Measurements from ENCODE around the gene TRIM32.

The TRIM32 gene

DNA sequence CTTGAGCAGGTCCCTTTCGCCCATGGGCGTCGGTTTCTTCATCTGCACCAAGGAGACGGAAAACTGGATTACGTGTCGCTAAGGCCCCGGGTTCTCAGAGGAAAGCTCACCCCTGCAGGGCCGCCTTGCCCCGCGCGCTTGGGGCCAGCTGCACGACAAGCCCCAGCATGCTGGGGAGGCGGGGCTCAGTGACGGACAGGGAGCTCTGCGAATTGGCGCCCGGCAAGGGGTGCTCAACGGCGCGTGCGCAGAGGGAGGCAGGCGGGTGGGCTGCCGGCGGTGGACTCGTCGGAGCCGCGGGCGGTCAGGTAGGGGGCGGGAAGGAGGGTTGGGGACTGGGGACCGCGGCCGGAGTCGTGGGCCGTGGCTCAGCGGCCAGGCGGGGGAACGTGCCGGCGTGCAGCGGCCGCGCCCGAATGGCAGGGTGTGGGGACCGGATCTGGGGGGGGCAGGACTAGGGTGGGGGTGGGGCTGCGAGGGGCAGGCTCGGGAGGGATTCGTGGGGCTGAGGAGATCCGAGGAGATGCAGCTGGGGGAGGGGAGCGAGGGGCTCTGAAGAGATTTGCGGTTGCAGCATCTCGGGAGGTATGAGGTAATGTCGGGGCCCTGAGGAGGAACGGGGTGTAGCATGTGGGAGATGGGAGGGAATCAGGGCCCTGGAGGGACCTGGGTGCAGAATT, at the start of gene TRIM32:
Gene TRIM32, plus strand, starts transcription at position 232 of the 680 bp plus-strand sequence. CDS start 10,438 bp downstream, outside the sequence.
- no peaks in the 10 kb centered on the region for H3F3A ChIP-seq (ENCODE audit: low read depth)
- peak within 1 kb of the TSS; percentile 95 for H3K4me2 ChIP-seq (ENCODE audit: low read depth, low read length, poor library complexity, severe bottlenecking)
- H3K4me1 ChIP-seq (ENCODE audit: insufficient read depth, low read length, poor library complexity, severe bottlenecking) = peaks cover 50% of the 10 kb centered on the region
- peaks cover 19% of the 10 kb centered on the region for H3K79me2 ChIP-seq (ENCODE audit: insufficient read depth, low read length)
- H3K4me3 ChIP-seq (ENCODE audit: low read length, poor library complexity, severe bottlenecking) = peak within 1 kb of the TSS; percentile 95
- no peak for TF ChIP-seq EZH2phosphoT487 (IDR thresholded peaks at IDR 0.05; ENCODE audit: borderline replicate concordance)
- TF ChIP-seq, protein P1, sequence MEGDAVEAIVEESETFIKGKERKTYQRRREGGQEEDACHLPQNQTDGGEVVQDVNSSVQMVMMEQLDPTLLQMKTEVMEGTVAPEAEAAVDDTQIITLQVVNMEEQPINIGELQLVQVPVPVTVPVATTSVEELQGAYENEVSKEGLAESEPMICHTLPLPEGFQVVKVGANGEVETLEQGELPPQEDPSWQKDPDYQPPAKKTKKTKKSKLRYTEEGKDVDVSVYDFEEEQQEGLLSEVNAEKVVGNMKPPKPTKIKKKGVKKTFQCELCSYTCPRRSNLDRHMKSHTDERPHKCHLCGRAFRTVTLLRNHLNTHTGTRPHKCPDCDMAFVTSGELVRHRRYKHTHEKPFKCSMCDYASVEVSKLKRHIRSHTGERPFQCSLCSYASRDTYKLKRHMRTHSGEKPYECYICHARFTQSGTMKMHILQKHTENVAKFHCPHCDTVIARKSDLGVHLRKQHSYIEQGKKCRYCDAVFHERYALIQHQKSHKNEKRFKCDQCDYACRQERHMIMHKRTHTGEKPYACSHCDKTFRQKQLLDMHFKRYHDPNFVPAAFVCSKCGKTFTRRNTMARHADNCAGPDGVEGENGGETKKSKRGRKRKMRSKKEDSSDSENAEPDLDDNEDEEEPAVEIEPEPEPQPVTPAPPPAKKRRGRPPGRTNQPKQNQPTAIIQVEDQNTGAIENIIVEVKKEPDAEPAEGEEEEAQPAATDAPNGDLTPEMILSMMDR (conservative IDR thresholded peaks at IDR 0.05; ENCODE audit: low read length) = no peak
- H3K36me3 ChIP-seq (ENCODE audit: insufficient read depth, low read length) = no peaks in the 10 kb centered on the region
- peak within 1 kb of the TSS; percentile 76 for H2AFZ ChIP-seq (ENCODE audit: low read length)
- no peaks in the 10 kb centered on the region for H3K9me2 ChIP-seq (replicated peaks; ENCODE audit: low read depth, low read length)
- H3K27me3 ChIP-seq (ENCODE audit: insufficient read depth, low read length, poor library complexity, severe bottlenecking) = no peaks in the 10 kb centered on the region
- H4K20me1 ChIP-seq (ENCODE audit: insufficient read depth, low read length, poor library complexity, severe bottlenecking) = peaks cover 3% of the 10 kb centered on the region
- H3K9ac ChIP-seq (ENCODE audit: low read depth, low read length, poor library complexity, severe bottlenecking) = peak within 1 kb of the TSS; percentile 83
- peaks cover 3% of the 10 kb centered on the region; the same call in 1 of the 2 replicates for H3K9me3 ChIP-seq (ENCODE audit: insufficient read depth, low read depth, low read length)

DNA sequence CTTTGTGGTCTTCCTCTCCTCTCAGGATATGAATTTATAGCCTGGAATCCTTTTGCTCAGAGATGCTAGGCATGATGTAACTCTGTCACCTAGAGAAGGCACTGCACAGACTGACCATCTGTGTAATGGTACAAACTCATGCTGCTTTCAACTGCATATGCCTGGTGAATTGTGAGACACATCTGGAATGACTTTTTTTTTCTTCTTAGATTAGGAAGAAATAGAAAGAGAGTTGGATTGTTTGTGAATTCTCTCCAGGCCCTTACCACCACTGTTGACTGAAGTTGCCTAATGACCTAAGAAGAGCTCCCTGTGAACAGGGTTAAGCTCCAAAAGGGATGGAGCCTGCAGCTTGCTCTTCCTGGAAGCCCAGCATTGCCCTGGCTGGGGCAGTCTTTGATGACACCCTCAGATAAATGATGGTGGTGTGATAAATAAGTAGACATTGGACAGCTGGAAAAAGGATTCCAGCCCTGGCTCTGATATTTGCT, 47.8 kb upstream of the TRIM32 start:
- H3K4me2 ChIP-seq (ENCODE audit: low read depth, low read length, poor library complexity, severe bottlenecking) = no peak overlapping the region
- no peaks in the 10 kb centered on the region for H3K4me1 ChIP-seq (ENCODE audit: insufficient read depth, low read length, poor library complexity, severe bottlenecking)
- H3F3A ChIP-seq (ENCODE audit: low read depth) = no peaks in the 10 kb centered on the region
- H3K9me3 ChIP-seq (ENCODE audit: insufficient read depth, low read depth, low read length) = no peaks in the 10 kb centered on the region
- no peaks in the 10 kb centered on the region for H3K36me3 ChIP-seq (ENCODE audit: insufficient read depth, low read length)
- no peaks in the 10 kb centered on the region for H3K9me2 ChIP-seq (replicated peaks; ENCODE audit: low read depth, low read length)
- H3K9ac ChIP-seq (ENCODE audit: low read depth, low read length, poor library complexity, severe bottlenecking) = no peak overlapping the region
- no peaks in the 10 kb centered on the region for H3K27me3 ChIP-seq (ENCODE audit: insufficient read depth, low read length, poor library complexity, severe bottlenecking)
- no peak overlapping the region for H2AFZ ChIP-seq (ENCODE audit: low read length)
- no peaks in the 10 kb centered on the region for H3K79me2 ChIP-seq (ENCODE audit: insufficient read depth, low read length)
- no peak overlapping the region for H3K4me3 ChIP-seq (ENCODE audit: low read length, poor library complexity, severe bottlenecking)
- TF ChIP-seq, protein P1 (conservative IDR thresholded peaks at IDR 0.05; ENCODE audit: low read length) = no peak
- no peak for TF ChIP-seq EZH2phosphoT487 (IDR thresholded peaks at IDR 0.05; ENCODE audit: borderline replicate concordance)
- H4K20me1 ChIP-seq (ENCODE audit: insufficient read depth, low read length, poor library complexity, severe bottlenecking) = no peaks in the 10 kb centered on the region

- Histone ChIP-seq H3K79me2 (ENCODE audit: insufficient read depth, low read length) (no peaks in the 10 kb centered on the region), H3K4me2 (ENCODE audit: low read depth, low read length, poor library complexity, severe bottlenecking) (no peak overlapping the region), H3K9me2 (replicated peaks; ENCODE audit: low read depth, low read length) (no peaks in the 10 kb centered on the region), H3F3A (ENCODE audit: low read depth) (no peaks in the 10 kb centered on the region), H4K20me1 (ENCODE audit: insufficient read depth, low read length, poor library complexity, severe bottlenecking) (no peaks in the 10 kb centered on the region), H3K9ac (ENCODE audit: low read depth, low read length, poor library complexity, severe bottlenecking) (no peak overlapping the region), H3K9me3 (ENCODE audit: insufficient read depth, low read depth, low read length) (no peaks in the 10 kb centered on the region), H3K36me3 (ENCODE audit: insufficient read depth, low read length) (no peaks in the 10 kb centered on the region), H3K27me3 (ENCODE audit: insufficient read depth, low read length, poor library complexity, severe bottlenecking) (no peaks in the 10 kb centered on the region), H3K4me3 (ENCODE audit: low read length, poor library complexity, severe bottlenecking) (no peak overlapping the region), H2AFZ (ENCODE audit: low read length) (no peak overlapping the region), H3K4me1 (ENCODE audit: insufficient read depth, low read length, poor library complexity, severe bottlenecking) (no peaks in the 10 kb centered on the region)
- TF ChIP-seq, protein P1 (conservative IDR thresholded peaks at IDR 0.05; ENCODE audit: low read length) = no peak
- TF ChIP-seq EZH2phosphoT487 (IDR thresholded peaks at IDR 0.05; ENCODE audit: borderline replicate concordance) = no peak
Observed at GRCh38 chr9:116641292-116642059, 45.6 kb upstream of the TRIM32 start.

All from Loucy (cell line).